K562 (cell line): ENCODE results near the gene USP2. TPM values are rescaled to one million over a fixed set of nuclear protein-coding genes. Genes with fewer than 3 reads are reported as not detected.

Experiments
- ATF7 ChIP-seq: fragments of 450-650 bp; IDR thresholded peaks from 2 replicates; pipeline ENCODE4 v1.7.1; 2014; ENCODE audit warnings: mild to moderate bottlenecking, moderate library complexity
- BMI1 ChIP-seq: fragments of 150-350 bp; IDR thresholded peaks from 2 replicates; pipeline ENCODE4 v1.6.1; 2014; ENCODE audit warnings: low read length
- E2F5 ChIP-seq: sonication (generic); formaldehyde crosslinking; IDR thresholded peaks from 2 replicates; pipeline ENCODE4 v1.8.0; 2022; ENCODE audit warnings: mild to moderate bottlenecking, missing genetic modification reagents
- ETS1 ChIP-seq: conservative IDR thresholded peaks from 2 replicates; pipeline ENCODE4 v1.6.1; 2011; ENCODE audit warnings: low read depth, mild to moderate bottlenecking, low read length; ENCODE audit not compliant: control insufficient read depth
- FOXJ3 ChIP-seq: sonication (generic); formaldehyde crosslinking; IDR thresholded peaks from 2 replicates; pipeline ENCODE4 v1.4.0; 2020; ENCODE audit warnings: mild to moderate bottlenecking, missing genetic modification reagents
- FOXK2 ChIP-seq, 2 experiments: fragments of 450-650 bp; IDR thresholded peaks in 1 of 2; conservative IDR thresholded peaks in 1 of 2; 2 replicates each; pipeline ENCODE4 v1.6.1; 2016; ENCODE audit warnings: low read depth in 2 of 2, mild to moderate bottlenecking in 1 of 2
- GABPA ChIP-seq: fragments of 200-800 bp; sonication (Bioruptor generic); conservative IDR thresholded peaks from 2 replicates; pipeline ENCODE4 v1.6.1; 2016; ENCODE audit warnings: low read depth, missing genetic modification characterization, missing compliant biosample characterization
- HDAC8 ChIP-seq: fragments of 450-650 bp; IDR thresholded peaks from 2 replicates; pipeline ENCODE4 v1.6.1; 2016; ENCODE audit warnings: mild to moderate bottlenecking, missing genetic modification characterization, moderate library complexity, missing compliant biosample characterization
- MBD2 ChIP-seq: sonication (generic); IDR thresholded peaks from 2 replicates; pipeline ENCODE4 v1.6.1; 2016; ENCODE audit warnings: low read depth, borderline replicate concordance
- MCM2 ChIP-seq: fragments of 450-650 bp; IDR thresholded peaks from 2 replicates; pipeline ENCODE4 v1.6.1; 2017; ENCODE audit warnings: low read depth, mild to moderate bottlenecking
- NCOR1 ChIP-seq: fragments of 450-650 bp; IDR thresholded peaks from 2 replicates; pipeline ENCODE4 v1.6.1; 2016; ENCODE audit warnings: mild to moderate bottlenecking, moderate library complexity
- PHF8 ChIP-seq: fragments of 200-600 bp; sonication (generic); IDR thresholded peaks from 2 replicates; pipeline ENCODE4 v1.6.1; 2012; ENCODE audit warnings: mixed run types, mild to moderate bottlenecking, inconsistent platforms, low read length, moderate library complexity, borderline replicate concordance
- POLR2AphosphoS5 ChIP-seq: IDR thresholded peaks from 2 replicates; pipeline ENCODE4 v1.6.1; 2011; ENCODE audit warnings: mild to moderate bottlenecking, low read depth, low read length, moderate library complexity; ENCODE audit not compliant: control insufficient read depth, insufficient read depth
- RBBP5 ChIP-seq: fragments of 200-600 bp; sonication (generic); IDR thresholded peaks from 2 replicates; pipeline ENCODE4 v1.6.1; 2012; ENCODE audit warnings: borderline replicate concordance, mild to moderate bottlenecking, low read length, control low read depth, inconsistent platforms; ENCODE audit not compliant: insufficient read depth, poor library complexity, severe bottlenecking
- RBFOX2 ChIP-seq: fragments of 200-400 bp; formaldehyde crosslinking; IDR thresholded peaks from 2 replicates; pipeline ENCODE4 v1.6.1; 2017; ENCODE audit warnings: low read depth, mild to moderate bottlenecking, low read length, moderate library complexity
- SMARCA5 ChIP-seq: fragments of 450-650 bp; IDR thresholded peaks from 2 replicates; pipeline ENCODE4 v1.6.1; 2016
- TCF7 ChIP-seq: sonication (generic); IDR thresholded peaks from 2 replicates; pipeline ENCODE4 v1.6.1; 2016; ENCODE audit warnings: antibody characterized with exemption, borderline replicate concordance
- ZBTB5 ChIP-seq: fragments of 450-650 bp; IDR thresholded peaks from 2 replicates; pipeline ENCODE4 v1.6.1; 2017; ENCODE audit warnings: antibody characterized with exemption
- ZNF140 ChIP-seq: fragments of 250-450 bp; sonication (Bioruptor Pico); IDR thresholded peaks from 2 replicates; pipeline ENCODE4 v1.8.0; 2021; ENCODE audit warnings: moderate library complexity, mild to moderate bottlenecking, inconsistent platforms
- ZNF197 ChIP-seq: fragments of 200-800 bp; sonication (Bioruptor generic); IDR thresholded peaks from 2 replicates; pipeline ENCODE4 v1.6.1; 2016; ENCODE audit warnings: low read depth, missing genetic modification characterization, missing compliant biosample characterization
- ZNF717 ChIP-seq: fragments of 250-450 bp; sonication (Bioruptor Pico); IDR thresholded peaks from 2 replicates; pipeline ENCODE4 v1.5.0; 2021
- ZNF830 ChIP-seq: fragments of 250-450 bp; sonication (Bioruptor Pico); IDR thresholded peaks from 2 replicates; pipeline ENCODE4 v1.5.0; 2021; ENCODE audit warnings: mild to moderate bottlenecking
- polyA plus RNA-seq, 8 experiments: library from polyadenylated mRNA; depleted of rRNA in 4 of 8; stranded (reverse) in 5 of 8; unstranded in 3 of 8; fragments of >200 nt; fragmentation: Nextera tagmentation in 2 of 8; fragmentation: Illumina TruSeq in 1 of 8; extraction: Ambion mirVana in 2 of 8; extraction: Trizol in 1 of 8; gene quantifications; 2 replicates each; pipeline versions ENCODE4 v1.2.1 to v1.2.3, GENCODE V29; 2011 to 2014; ENCODE audit warnings: inconsistent platforms in 1 of 8, missing spikeins in 1 of 8
- total RNA-seq, 7 experiments: library from RNA; depleted of rRNA in 6 of 7; stranded (reverse); fragments of >200 nt in 6 of 7; fragmentation: Illumina TruSeq in 2 of 7; extraction: Trizol in 2 of 7; gene quantifications; 2 replicates each; pipeline versions ENCODE4 v1.2.1 to v1.2.3, GENCODE V29; 2011 to 2021; ENCODE audit warnings: low replicate concordance in 1 of 7
- TF ChIP-seq, protein P1 (sequence below): sonication (generic); formaldehyde crosslinking; IDR thresholded peaks from 2 replicates; pipeline ENCODE4 v1.8.0; 2022; ENCODE audit warnings: mild to moderate bottlenecking, missing genetic modification reagents

Gene USP2
- total and polyA plus RNA-seq, 9 of the 15 experiments (the other 6 are each of a cell fraction or from before 2014, with no cell fraction given): 2.8 to 16.9 (median 3.9) TPM

DNA sequence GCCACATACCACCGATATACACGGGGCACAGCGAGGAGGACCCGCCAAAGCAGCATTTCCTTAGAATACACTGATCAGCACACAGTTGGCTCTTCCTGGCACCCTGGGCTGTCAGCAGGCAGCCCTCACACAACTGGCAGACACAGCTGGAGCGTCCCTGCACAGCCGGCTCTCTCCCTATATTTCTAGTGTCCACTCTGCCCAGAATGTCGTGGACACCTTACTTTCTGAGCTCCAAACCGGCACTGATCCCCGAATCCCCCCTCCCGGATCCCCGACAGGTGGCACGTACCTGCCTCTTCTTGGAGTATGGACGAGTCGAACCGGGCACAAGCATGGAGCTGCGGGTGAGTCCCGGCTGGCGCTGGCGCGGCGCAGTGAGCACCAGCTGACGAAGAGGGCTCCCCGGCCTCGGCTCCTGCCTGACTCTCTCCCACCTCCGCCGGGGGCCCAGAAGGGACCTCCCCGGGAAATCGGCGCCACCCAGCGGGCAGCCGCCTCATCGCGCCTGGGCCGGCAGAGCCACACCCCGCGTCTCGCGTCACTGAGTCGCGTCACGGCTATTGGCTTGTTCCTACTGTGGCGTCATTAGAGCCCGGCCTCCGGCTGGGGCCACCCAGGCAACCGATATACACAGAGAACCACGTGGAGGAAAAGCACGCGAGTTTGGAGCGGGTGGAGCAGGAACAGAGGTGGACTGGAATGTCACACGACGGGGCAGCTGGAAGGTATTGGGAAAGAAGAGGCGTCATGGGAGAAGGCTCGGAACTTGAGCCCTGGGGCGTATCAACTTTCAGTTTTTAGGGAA lies at the start of gene USP2 (continued):
- no peak for TF ChIP-seq ZBTB5
- TF ChIP-seq ZNF717 (CRISPR knock-in tag): no peak
- no peak; the same call in 1 of the 2 replicates for TF ChIP-seq E2F5 (CRISPR knock-in tag)
- TF ChIP-seq FOXJ3 (CRISPR knock-in tag): peak; percentile 95
- TF ChIP-seq TCF7: no peak
- TF ChIP-seq ZNF830 (CRISPR knock-in tag): no peak
- TF ChIP-seq FOXK2 (conservative IDR thresholded peaks at IDR 0.05 in 1 of 2, IDR thresholded peaks at IDR 0.05 in 1 of 2; ENCODE audit: low read depth in 2 of 2): peak; percentile 98 to 100
- TF ChIP-seq GABPA (tag): no peak
- no peak for TF ChIP-seq MBD2
- TF ChIP-seq ZNF197 (CRISPR knock-in tag): no peak
- TF ChIP-seq MCM2: no peak
- TF ChIP-seq BMI1: peak; percentile 63; the same call in 1 of the 2 replicates
- peak; percentile 53; the same call in 1 of the 2 replicates for TF ChIP-seq PHF8
- TF ChIP-seq, protein P1, sequence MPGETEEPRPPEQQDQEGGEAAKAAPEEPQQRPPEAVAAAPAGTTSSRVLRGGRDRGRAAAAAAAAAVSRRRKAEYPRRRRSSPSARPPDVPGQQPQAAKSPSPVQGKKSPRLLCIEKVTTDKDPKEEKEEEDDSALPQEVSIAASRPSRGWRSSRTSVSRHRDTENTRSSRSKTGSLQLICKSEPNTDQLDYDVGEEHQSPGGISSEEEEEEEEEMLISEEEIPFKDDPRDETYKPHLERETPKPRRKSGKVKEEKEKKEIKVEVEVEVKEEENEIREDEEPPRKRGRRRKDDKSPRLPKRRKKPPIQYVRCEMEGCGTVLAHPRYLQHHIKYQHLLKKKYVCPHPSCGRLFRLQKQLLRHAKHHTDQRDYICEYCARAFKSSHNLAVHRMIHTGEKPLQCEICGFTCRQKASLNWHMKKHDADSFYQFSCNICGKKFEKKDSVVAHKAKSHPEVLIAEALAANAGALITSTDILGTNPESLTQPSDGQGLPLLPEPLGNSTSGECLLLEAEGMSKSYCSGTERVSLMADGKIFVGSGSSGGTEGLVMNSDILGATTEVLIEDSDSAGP (CRISPR knock-in tag): no peak
- no peak for TF ChIP-seq SMARCA5
- no peak for TF ChIP-seq ZNF140
- peak; percentile 94 for TF ChIP-seq ATF7
- peak; percentile 81 for TF ChIP-seq RBFOX2
- no peak for TF ChIP-seq POLR2AphosphoS5
- TF ChIP-seq NCOR1: 0 out of 2 replicates have a peak, but pooled peaks have one; percentile 17
- peak; percentile 38 for TF ChIP-seq RBBP5
- TF ChIP-seq HDAC8 (tag): 0 out of 2 replicates have a peak, but pooled peaks have one; percentile 19
- TF ChIP-seq ETS1: no peak; the same call in none of the 2 replicates
